ENCODE data around the gene GRWD1. TPM values are rescaled to one million over a fixed set of nuclear protein-coding genes. Genes with fewer than 3 reads are reported as not detected.

The GRWD1 gene
- total and polyA plus RNA-seq, 2 of the 8 experiments (the other 6 are each of a cell fraction or from before 2014, with no cell fraction given) = 36.9 to 61.9 TPM

DNA sequence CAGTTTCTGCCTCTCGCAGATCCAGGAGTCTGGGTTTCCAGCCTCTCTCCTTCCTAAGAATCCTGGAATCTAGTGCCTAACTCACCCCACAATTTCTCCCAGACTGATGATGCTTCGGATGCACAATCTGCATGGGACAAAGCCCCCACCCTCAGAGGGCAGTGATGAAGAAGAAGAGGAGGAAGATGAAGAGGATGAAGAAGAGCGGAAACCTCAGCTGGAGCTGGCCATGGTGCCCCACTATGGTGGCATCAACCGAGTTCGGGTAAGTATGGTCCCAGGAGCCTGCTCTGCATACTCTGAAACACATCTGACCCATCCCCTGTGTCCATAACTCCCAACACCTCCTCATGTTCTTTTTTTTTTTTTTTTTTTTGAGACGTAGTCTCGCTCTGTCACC lies 796 bp downstream of the GRWD1 start:
- Histone ChIP-seq H2BK12ac (ENCODE audit: low read depth, low read length) (no peak overlapping the region), H4K20me1 (replicated peaks in 1 of 2; ENCODE audit: control insufficient read depth in 1 of 2, insufficient read depth in 2 of 2, low read length in 2 of 2) (peaks cover 0 to 12% of the 10 kb centered on the region in 2 experiments), H2BK15ac (ENCODE audit: low read length) (no peak overlapping the region), H3K36me3 (ENCODE audit: control insufficient read depth in 2 of 4, insufficient read depth in 4 of 4, low read length in 3 of 4) (peaks cover 17 to 40% (median 33%) of the 10 kb centered on the region in 4 experiments), H3K4me1 (replicated peaks in 1 of 4; ENCODE audit: control insufficient read depth in 3 of 4, insufficient read depth in 4 of 4, low read length in 3 of 4) (peaks cover 0 to 5% (median 4%) of the 10 kb centered on the region in 4 experiments; a peak in 4 of 7 replicates), H2AK5ac (ENCODE audit: low read depth, low read length) (no peak overlapping the region), H3K23ac (ENCODE audit: insufficient read length) (no peak overlapping the region), H3K14ac (ENCODE audit: insufficient read length) (no peak overlapping the region), H3K27ac (ENCODE audit: low read depth, low read length) (peak overlapping the region; percentile 62), H3K56ac (replicated peaks; ENCODE audit: insufficient read length, low read depth, low read length) (no peak overlapping the region), H3K79me1 (ENCODE audit: low read depth, low read length) (peaks cover 2% of the 10 kb centered on the region; the same call in 1 of the 2 replicates), H3K4me3 (ENCODE audit: extremely low read depth in 1 of 4, insufficient read depth in 2 of 4, low read depth in 3 of 4, low read length in 4 of 4) (peak overlapping the region; percentile 80 to 99 (median 95)), H3K4ac (replicated peaks; ENCODE audit: insufficient read length, low read depth, low read length) (no peak overlapping the region), H3K4me2 (ENCODE audit: insufficient read depth in 1 of 2, low read depth in 2 of 2, low read length in 2 of 2) (peak overlapping the region; percentile 53 to 85), H2BK20ac (ENCODE audit: low read length) (no peak overlapping the region), H4K8ac (ENCODE audit: extremely low read depth, insufficient read depth, low read length) (0 out of 2 replicates have a peak overlapping the region, but pooled peaks have one; percentile 4), H2BK120ac (replicated peaks; ENCODE audit: low read depth, low read length) (no peak overlapping the region), H4K5ac (ENCODE audit: insufficient read length, low read depth, low read length) (no peak overlapping the region), H3K79me2 (ENCODE audit: control insufficient read depth in 1 of 2, insufficient read depth in 2 of 2, low read length in 2 of 2) (peaks cover 0 to 8% of the 10 kb centered on the region in 2 experiments; a peak in 2 of 4 replicates), H3K23me2 (ENCODE audit: low read depth, low read length) (peaks cover 9% of the 10 kb centered on the region), H2BK5ac (ENCODE audit: low read depth, low read length) (no peak overlapping the region), H3K9me3 (ENCODE audit: insufficient read depth in 2 of 2, low read depth in 1 of 2, low read length in 1 of 2) (no peaks in the 10 kb centered on the region), H2AFZ (ENCODE audit: low read length) (no peak overlapping the region), H3K18ac (ENCODE audit: extremely low read depth, low read length) (no peak overlapping the region), H3K27me3 (replicated peaks in 1 of 4; ENCODE audit: control insufficient read depth in 3 of 4, extremely low read depth in 1 of 4, insufficient read depth in 3 of 4, low read length in 3 of 4) (no peaks in the 10 kb centered on the region), H4K91ac (replicated peaks; ENCODE audit: insufficient read length, low read length) (no peak overlapping the region), H3K9ac (replicated peaks in 1 of 4; ENCODE audit: extremely low read depth in 1 of 4, low read depth in 3 of 4, low read length in 3 of 4) (peak overlapping the region; percentile 46 to 93 (median 92))
- POLR2A ChIA-PET (ENCODE audit: partially characterized antibody) = interaction anchor here (0.6 to 3.0 kb wide), 21 partner anchors 9 to 107 kb away, joined by 3 to 17 read pairs (median 4); partner anchors contain the start of genes GRIN2D, KCNJ14, KDELR1 and TMEM143
- FAIRE-seq (no peak), DNase-seq (ENCODE audit: low read depth in 1 of 2, low spot score in 2 of 2) (no peak)
- CTCF ChIA-PET (ENCODE audit: partially characterized antibody) = interaction anchor here (0.7 to 1.9 kb wide), 7 partner anchors 9 to 169 kb away, joined by 3 to 8 read pairs (median 3); partner anchors contain the start of genes KCNJ14 and KDELR1
- WGBS, 2 experiments (ENCODE audit: extremely low coverage in 1 of 2, insufficient coverage in 1 of 2, insufficient read length in 1 of 2, insufficient replicate concordance in 2 of 2, low coverage in 1 of 2, low lambda C conversion rate in 2 of 2, missing lambda C conversion rate in 1 of 2) = 89% methylated on average over 5 of the region's 7 CpGs; no CpG with 5 or more reads in 1 of the 2 experiments
- TF ChIP-seq E2F6 (IDR thresholded peaks at IDR 0.05) (no peak), SIRT6 (IDR thresholded peaks at IDR 0.05; ENCODE audit: low read length) (no peak), ATF2 (IDR thresholded peaks at IDR 0.05; ENCODE audit: low read length) (no peak), GTF2F1 (IDR thresholded peaks at IDR 0.05; ENCODE audit: borderline replicate concordance, low read depth, low read length) (no peak)
